HG02884 (cell line): ENCODE results near the gene HCST.
"Not testable (repeated sequence)": the region's sequence is repeated elsewhere in the genome, so short reads cannot be mapped to it uniquely, and the experiment has no call there.

Source experiments
- ATAC-seq: cut with Tn5 transposase; IDR thresholded peaks from one replicate; pipeline ENCODE4 v1.9.1; 2021; ENCODE audit warnings: mild to moderate bottlenecking, moderate library complexity; ENCODE audit not compliant: unreplicated experiment

HCST gene

GRCh38 chr19:35901854-35902661, at the start of gene HCST:
Gene HCST, plus strand, starts transcription at chr19:35902529. Its CDS starts 65 bp downstream, at chr19:35902594.
- no peak for ATAC-seq

GRCh38 chr19:35853038-35853756, 49.1 kb upstream of the HCST start:
- no peak for ATAC-seq

- ATAC-seq, result no peak
Measured at GRCh38 chr19:35856546-35857149, 45.7 kb upstream of the HCST start, which contains the start of gene KIRREL2. Gene KIRREL2, plus strand, starts transcription at chr19:35856911. Its CDS starts 209 bp downstream, at chr19:35857120.

- no peak for ATAC-seq
Measured at GRCh38 chr19:35858311-35858710, 44.0 kb upstream of the HCST start.

- no peak for ATAC-seq
Measured at GRCh38 chr19:35859414-35859813, 42.9 kb upstream of the HCST start.

- no peak for ATAC-seq
Measured at GRCh38 chr19:35860436-35860817, 41.9 kb upstream of the HCST start.

GRCh38 chr19:35860818-35861639, 41.3 kb upstream of the HCST start:
- no peak for ATAC-seq

- no peak for ATAC-seq
Measured at GRCh38 chr19:35861640-35862160, 40.6 kb upstream of the HCST start.

- ATAC-seq, result no peak
Measured at GRCh38 chr19:35862528-35862927, 39.8 kb upstream of the HCST start.

GRCh38 chr19:35863018-35863417, 39.3 kb upstream of the HCST start:
- ATAC-seq, result no peak

- no peak for ATAC-seq
Measured at GRCh38 chr19:35868172-35868822, 34.0 kb upstream of the HCST start, which contains the start of gene APLP1. Gene APLP1, plus strand, starts transcription at chr19:35868574. Its CDS starts 63 bp downstream, at chr19:35868637.

- no peak for ATAC-seq
Measured at GRCh38 chr19:35868823-35869326, 33.5 kb upstream of the HCST start.

GRCh38 chr19:35869327-35870123, 32.8 kb upstream of the HCST start:
- ATAC-seq, result no peak

- ATAC-seq, result not testable (repeated sequence)
Measured at GRCh38 chr19:35870124-35870736, 32.1 kb upstream of the HCST start.

GRCh38 chr19:35870798-35871197, 31.5 kb upstream of the HCST start:
- no peak for ATAC-seq

GRCh38 chr19:35871611-35872010, 30.7 kb upstream of the HCST start:
- no peak for ATAC-seq

GRCh38 chr19:35872180-35872579, 30.1 kb upstream of the HCST start:
- no peak for ATAC-seq

GRCh38 chr19:35874392-35874930, 27.9 kb upstream of the HCST start:
- no peak for ATAC-seq
